ENCODE data around the gene VTN.

DNA sequence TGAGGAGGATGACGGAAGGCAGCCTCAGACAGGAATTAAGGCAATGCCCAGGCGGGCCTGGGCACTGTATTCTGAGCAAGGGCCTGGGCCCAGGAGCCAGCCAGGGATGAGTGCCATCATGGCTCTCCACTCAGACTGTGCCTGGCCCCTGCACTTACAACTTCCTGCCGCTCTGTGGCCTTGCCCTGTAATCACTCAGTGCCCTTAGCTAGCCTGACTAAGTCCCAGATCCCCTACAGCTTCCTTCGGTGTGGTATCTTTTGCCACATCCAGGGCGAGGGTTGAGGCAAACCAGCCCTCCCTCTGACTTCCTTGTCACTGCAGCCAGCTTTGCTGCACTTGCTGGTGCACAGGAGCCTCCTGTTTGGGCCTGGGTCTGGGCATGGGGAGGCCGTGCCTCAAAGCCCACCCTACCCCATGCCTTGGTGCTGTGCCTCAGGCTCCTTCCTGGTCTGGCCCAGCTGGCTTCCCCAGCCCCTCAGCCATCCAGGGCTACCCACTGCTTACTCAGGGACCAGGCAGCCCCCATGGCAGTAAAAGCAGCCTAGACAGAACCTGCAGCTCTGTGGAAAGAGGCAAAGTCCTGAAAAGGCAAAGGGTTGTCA lies 26.6 kb upstream of the VTN start:
- TF ChIP-seq, protein P1, sequence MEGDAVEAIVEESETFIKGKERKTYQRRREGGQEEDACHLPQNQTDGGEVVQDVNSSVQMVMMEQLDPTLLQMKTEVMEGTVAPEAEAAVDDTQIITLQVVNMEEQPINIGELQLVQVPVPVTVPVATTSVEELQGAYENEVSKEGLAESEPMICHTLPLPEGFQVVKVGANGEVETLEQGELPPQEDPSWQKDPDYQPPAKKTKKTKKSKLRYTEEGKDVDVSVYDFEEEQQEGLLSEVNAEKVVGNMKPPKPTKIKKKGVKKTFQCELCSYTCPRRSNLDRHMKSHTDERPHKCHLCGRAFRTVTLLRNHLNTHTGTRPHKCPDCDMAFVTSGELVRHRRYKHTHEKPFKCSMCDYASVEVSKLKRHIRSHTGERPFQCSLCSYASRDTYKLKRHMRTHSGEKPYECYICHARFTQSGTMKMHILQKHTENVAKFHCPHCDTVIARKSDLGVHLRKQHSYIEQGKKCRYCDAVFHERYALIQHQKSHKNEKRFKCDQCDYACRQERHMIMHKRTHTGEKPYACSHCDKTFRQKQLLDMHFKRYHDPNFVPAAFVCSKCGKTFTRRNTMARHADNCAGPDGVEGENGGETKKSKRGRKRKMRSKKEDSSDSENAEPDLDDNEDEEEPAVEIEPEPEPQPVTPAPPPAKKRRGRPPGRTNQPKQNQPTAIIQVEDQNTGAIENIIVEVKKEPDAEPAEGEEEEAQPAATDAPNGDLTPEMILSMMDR (conservative IDR thresholded peaks at IDR 0.05 in 1 of 2, IDR thresholded peaks at IDR 0.05 in 1 of 2; ENCODE audit: low read depth in 1 of 2, low read length in 2 of 2), result no peak
- TF ChIP-seq EZH2 (IDR thresholded peaks at IDR 0.05; ENCODE audit: low read length, missing control alignments), result no peak

Measured in fibroblast of lung (primary cell).